SK-N-SH treated with all-trans-retinoic acid at 6 μM for 48 hours (cell line): ENCODE results near the gene GPHN.
A peak's percentile ranks its signal among the peaks of the same experiment; 100 is the strongest.

Experiments
- ATAC-seq: fragments of 200-7000 bp; cut with Tn5 transposase; 3 replicates; pipeline ENCODE4 v1.9.1; 2020; ENCODE audit warnings: mild to moderate bottlenecking, moderate library complexity
- BACH2 ChIP-seq: fragments of 250-450 bp; sonication (Bioruptor Pico); IDR thresholded peaks from 2 replicates; pipeline ENCODE4 v1.9.0; 2021; ENCODE audit warnings: mild to moderate bottlenecking, borderline replicate concordance
- CSDC2 ChIP-seq: fragments of 250-450 bp; sonication (Bioruptor Pico); IDR thresholded peaks from 2 replicates; pipeline ENCODE4 v1.5.0; 2020; ENCODE audit warnings: mild to moderate bottlenecking, moderate library complexity
- GLIS3 ChIP-seq: fragments of 250-450 bp; sonication (Bioruptor Pico); IDR thresholded peaks from 2 replicates; pipeline ENCODE4 v1.5.0; 2020; ENCODE audit warnings: mild to moderate bottlenecking, moderate library complexity
- ISL1 ChIP-seq: fragments of 250-450 bp; sonication (Bioruptor Pico); IDR thresholded peaks from 2 replicates; pipeline ENCODE4 v2.1.2; 2022; ENCODE audit warnings: mild to moderate bottlenecking, moderate library complexity
- OSR1 ChIP-seq: fragments of 250-450 bp; sonication (Bioruptor Pico); IDR thresholded peaks from 2 replicates; pipeline ENCODE4 v1.8.0; 2022; ENCODE audit warnings: moderate library complexity, mild to moderate bottlenecking, inconsistent platforms
- PPARA ChIP-seq: fragments of 250-450 bp; sonication (Bioruptor Pico); IDR thresholded peaks from 2 replicates; pipeline ENCODE4 v1.5.0; 2020; ENCODE audit warnings: mild to moderate bottlenecking, borderline replicate concordance
- RARB ChIP-seq: fragments of 250-450 bp; sonication (Bioruptor Pico); IDR thresholded peaks from 2 replicates; pipeline ENCODE4 v1.8.0; 2021; ENCODE audit warnings: mild to moderate bottlenecking, moderate library complexity
- TOX ChIP-seq: fragments of 250-450 bp; sonication (Bioruptor Pico); IDR thresholded peaks from 2 replicates; pipeline ENCODE4 v1.8.0; 2021; ENCODE audit warnings: mild to moderate bottlenecking, moderate library complexity, borderline replicate concordance
- TSHZ2 ChIP-seq: fragments of 250-450 bp; sonication (Bioruptor Pico); IDR thresholded peaks from 2 replicates; pipeline ENCODE4 v1.5.0; 2020; ENCODE audit warnings: mild to moderate bottlenecking, moderate library complexity
- ZC3H10 ChIP-seq: fragments of 250-450 bp; sonication (Bioruptor Pico); IDR thresholded peaks from 2 replicates; pipeline ENCODE4 v1.5.1; 2021; ENCODE audit warnings: mild to moderate bottlenecking, moderate library complexity
- ZFP3 ChIP-seq: fragments of 250-450 bp; sonication (Bioruptor Pico); IDR thresholded peaks from 2 replicates; pipeline ENCODE4 v1.5.0; 2020; ENCODE audit warnings: mild to moderate bottlenecking, moderate library complexity
- ZNF565 ChIP-seq: fragments of 450-650 bp; formaldehyde crosslinking; conservative IDR thresholded peaks from 2 replicates; pipeline ENCODE4 v1.5.0; 2020; ENCODE audit warnings: low read depth, mild to moderate bottlenecking, moderate library complexity
- ZNF8 ChIP-seq: fragments of 450-650 bp; formaldehyde crosslinking; IDR thresholded peaks from 2 replicates; pipeline ENCODE4 v1.5.0; 2020; ENCODE audit warnings: mild to moderate bottlenecking, moderate library complexity
- TF ChIP-seq, protein P1 (sequence below): fragments of 250-450 bp; sonication (Bioruptor Pico); IDR thresholded peaks from 2 replicates; pipeline ENCODE4 v1.5.1; 2020; ENCODE audit warnings: low read depth, mild to moderate bottlenecking, moderate library complexity
- TF ChIP-seq, protein P2 (sequence below): fragments of 250-450 bp; sonication (Bioruptor Pico); IDR thresholded peaks from 2 replicates; pipeline ENCODE4 v1.8.0; 2020; ENCODE audit warnings: mild to moderate bottlenecking, moderate library complexity, borderline replicate concordance
- TF ChIP-seq, protein P3 (sequence below): fragments of 250-450 bp; sonication (Bioruptor Pico); IDR thresholded peaks from 2 replicates; pipeline ENCODE4 v1.8.0; 2021; ENCODE audit warnings: low read depth, mild to moderate bottlenecking, moderate library complexity, borderline replicate concordance

GPHN gene

GRCh38 chr14:66508547-66508845, 549 bp downstream of the GPHN start:
- no peak for TF ChIP-seq TOX (CRISPR knock-in tag)
- TF ChIP-seq, protein P1, sequence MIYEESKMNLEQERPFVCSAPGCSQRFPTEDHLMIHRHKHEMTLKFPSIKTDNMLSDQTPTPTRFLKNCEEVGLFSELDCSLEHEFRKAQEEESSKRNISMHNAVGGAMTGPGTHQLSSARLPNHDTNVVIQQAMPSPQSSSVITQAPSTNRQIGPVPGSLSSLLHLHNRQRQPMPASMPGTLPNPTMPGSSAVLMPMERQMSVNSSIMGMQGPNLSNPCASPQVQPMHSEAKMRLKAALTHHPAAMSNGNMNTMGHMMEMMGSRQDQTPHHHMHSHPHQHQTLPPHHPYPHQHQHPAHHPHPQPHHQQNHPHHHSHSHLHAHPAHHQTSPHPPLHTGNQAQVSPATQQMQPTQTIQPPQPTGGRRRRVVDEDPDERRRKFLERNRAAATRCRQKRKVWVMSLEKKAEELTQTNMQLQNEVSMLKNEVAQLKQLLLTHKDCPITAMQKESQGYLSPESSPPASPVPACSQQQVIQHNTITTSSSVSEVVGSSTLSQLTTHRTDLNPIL: no peak
- ATAC-seq: no peak

DNA sequence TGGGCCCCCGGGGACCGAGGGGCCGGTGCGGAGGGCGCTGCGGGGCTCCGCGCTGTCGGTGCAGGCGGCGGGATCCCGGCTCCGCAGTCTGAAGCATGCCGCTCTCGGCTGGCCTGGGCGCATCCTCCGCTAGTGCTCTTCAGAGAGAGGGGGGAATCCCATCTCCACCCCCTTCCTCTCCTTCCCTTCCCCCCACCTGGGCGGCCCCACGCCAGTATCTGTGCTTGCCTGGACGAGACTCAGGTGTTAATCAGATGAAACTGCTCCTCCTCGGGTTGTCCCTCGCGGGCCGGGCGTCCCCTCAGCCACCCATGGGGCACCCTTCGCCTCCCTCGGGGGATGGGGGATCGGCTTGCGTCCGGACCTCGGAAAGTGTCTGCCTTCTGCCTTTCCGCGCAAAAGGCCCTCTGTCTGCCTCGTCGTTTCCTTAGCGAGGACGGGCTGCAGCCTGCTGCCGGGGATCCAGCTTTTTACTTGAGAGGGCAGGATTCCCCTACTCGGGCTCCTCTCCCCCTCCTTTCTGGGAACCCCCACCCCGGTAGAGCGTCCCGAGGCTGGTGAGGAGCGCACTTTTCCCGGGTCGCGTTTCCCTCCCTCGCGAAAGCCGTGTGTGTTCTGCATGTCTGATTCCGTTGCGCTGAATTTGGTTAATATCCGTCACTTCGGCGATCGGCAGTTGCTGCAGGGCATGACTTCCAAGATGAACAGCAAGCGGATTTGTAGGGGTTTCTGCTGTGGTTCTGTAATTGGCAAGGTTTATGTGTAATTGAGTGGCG, 1.1 kb downstream of the GPHN start:
- ATAC-seq: peak; percentile 14
- TF ChIP-seq TSHZ2 (CRISPR knock-in tag) (no peak), PPARA (CRISPR knock-in tag) (no peak), BACH2 (no peak), OSR1 (no peak), ZNF565 (no peak), ZC3H10 (no peak), RARB (CRISPR knock-in tag) (no peak), ZFP3 (no peak), ISL1 (CRISPR knock-in tag) (no peak), ZNF8 (CRISPR knock-in tag) (no peak), TOX (CRISPR knock-in tag) (no peak)
- TF ChIP-seq, protein P1: no peak
- TF ChIP-seq, protein P2, sequence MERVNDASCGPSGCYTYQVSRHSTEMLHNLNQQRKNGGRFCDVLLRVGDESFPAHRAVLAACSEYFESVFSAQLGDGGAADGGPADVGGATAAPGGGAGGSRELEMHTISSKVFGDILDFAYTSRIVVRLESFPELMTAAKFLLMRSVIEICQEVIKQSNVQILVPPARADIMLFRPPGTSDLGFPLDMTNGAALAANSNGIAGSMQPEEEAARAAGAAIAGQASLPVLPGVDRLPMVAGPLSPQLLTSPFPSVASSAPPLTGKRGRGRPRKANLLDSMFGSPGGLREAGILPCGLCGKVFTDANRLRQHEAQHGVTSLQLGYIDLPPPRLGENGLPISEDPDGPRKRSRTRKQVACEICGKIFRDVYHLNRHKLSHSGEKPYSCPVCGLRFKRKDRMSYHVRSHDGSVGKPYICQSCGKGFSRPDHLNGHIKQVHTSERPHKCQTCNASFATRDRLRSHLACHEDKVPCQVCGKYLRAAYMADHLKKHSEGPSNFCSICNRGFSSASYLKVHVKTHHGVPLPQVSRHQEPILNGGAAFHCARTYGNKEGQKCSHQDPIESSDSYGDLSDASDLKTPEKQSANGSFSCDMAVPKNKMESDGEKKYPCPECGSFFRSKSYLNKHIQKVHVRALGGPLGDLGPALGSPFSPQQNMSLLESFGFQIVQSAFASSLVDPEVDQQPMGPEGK (CRISPR knock-in tag): no peak
- TF ChIP-seq, all 23 proteins: peak for 0

GRCh38 chr14:66509874-66510273, 1.9 kb downstream of the GPHN start:
- ATAC-seq: no peak
- TF ChIP-seq TSHZ2 (CRISPR knock-in tag) (no peak), GLIS3 (no peak), ZNF565 (no peak), CSDC2 (CRISPR knock-in tag) (no peak), ISL1 (CRISPR knock-in tag) (peak; percentile 48; the same call in 1 of the 2 replicates), TOX (CRISPR knock-in tag) (no peak), RARB (CRISPR knock-in tag) (no peak)
- TF ChIP-seq, protein P3, sequence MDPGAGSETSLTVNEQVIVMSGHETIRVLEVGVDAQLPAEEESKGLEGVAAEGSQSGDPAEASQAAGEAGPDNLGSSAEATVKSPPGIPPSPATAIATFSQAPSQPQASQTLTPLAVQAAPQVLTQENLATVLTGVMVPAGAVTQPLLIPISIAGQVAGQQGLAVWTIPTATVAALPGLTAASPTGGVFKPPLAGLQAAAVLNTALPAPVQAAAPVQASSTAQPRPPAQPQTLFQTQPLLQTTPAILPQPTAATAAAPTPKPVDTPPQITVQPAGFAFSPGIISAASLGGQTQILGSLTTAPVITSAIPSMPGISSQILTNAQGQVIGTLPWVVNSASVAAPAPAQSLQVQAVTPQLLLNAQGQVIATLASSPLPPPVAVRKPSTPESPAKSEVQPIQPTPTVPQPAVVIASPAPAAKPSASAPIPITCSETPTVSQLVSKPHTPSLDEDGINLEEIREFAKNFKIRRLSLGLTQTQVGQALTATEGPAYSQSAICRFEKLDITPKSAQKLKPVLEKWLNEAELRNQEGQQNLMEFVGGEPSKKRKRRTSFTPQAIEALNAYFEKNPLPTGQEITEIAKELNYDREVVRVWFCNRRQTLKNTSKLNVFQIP (CRISPR knock-in tag): no peak
